ENCODE results near the gene MGAT4D. TPM values are rescaled to one million over a fixed set of nuclear protein-coding genes. Genes with fewer than 3 reads are reported as not detected.
"Not testable (repeated sequence)": the region's sequence is repeated elsewhere in the genome, so short reads cannot be mapped to it uniquely, and the experiment has no call there.

MGAT4D gene
- total RNA-seq (2014; rRNA removed; shearing (Covaris generic)) = not detected in 2 replicates

DNA sequence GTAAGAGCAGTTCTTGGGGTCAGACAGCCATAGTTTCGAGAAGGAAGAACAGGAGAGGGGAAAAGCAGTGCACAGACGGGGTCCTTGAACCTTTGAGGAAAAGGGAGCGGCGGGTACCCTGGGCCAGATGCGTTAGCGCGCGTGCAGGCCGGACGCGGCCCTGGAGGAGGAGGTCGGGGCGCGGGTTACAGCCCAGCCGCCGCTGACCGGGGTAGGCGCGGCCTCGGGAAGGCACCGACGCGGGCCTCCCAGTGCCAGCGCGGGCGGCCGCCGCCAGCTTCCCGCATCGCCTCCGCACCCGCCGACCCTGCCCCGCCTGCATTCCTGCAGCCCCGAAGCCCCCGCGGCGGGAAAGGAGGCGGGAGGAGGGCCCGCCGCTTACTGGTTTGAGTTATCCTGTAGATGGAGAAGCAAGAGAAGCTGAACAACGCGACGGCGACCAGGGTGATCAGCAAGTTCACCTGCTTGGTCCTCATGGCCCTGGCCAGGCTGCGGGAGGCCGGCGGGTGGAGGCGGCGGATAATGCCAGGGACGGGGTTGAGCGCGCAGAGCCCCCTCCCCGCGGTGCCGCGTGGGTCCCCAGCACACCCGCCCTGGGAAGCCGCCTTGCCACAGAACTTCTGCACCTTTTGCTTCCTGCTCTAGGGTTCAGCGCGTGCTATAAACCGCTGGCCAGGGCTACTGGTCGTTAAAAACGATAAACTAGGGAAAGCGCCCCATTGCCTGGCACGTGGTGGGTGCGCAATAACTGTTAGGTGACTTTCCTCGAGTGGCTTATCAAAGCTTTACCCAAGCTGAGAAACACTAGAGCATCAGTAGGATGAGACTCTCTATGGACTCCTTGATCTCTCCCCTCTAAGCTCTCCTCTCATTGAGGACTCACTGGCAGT is at the start of gene MGAT4D:
TSS of gene MGAT4D (minus strand) at position 547 of the 890 bp plus-strand sequence. CDS start at position 476, 71 bp downstream.
- Histone ChIP-seq H3K9me3 (replicated peaks) (no peaks in the 10 kb centered on the region), H3K27me3 (no peaks in the 10 kb centered on the region), H3K4me3 (no peak within 1 kb of the TSS)

DNA sequence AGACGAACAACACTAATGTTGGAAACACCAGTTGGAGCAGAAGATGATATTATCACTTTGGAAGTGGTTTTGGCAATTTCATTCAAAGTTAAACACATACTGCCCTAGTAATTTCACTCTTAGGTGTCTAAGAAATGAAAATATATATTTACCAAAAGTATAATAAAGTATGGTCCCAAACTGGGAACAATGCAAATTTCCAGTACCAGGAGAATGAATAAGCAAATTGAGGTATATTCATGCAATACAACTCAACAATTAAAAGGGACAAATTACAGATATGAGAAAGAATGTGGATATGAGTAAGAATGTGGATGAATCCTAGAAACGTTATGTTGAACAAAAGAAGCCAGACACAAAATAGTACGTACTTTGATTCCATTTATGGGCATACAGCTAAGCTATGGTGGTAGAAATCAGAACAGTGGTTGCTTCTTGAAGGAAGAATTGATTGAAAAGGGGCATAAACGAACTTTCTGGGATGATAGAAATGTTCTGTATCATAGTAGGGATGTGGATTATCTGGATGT is 35.9 kb upstream of the MGAT4D start:
- no peak for DNase-seq
- no peak overlapping the region for H3K27ac ChIP-seq

More for the DNA sequence above, at the start of gene MGAT4D:
- DNase-seq = no peak
- no peaks in the 10 kb centered on the region for H3K36me3 ChIP-seq
- no peak within 1 kb of the TSS for H3K27ac ChIP-seq
- H3K4me1 ChIP-seq = no peaks in the 10 kb centered on the region

DNA sequence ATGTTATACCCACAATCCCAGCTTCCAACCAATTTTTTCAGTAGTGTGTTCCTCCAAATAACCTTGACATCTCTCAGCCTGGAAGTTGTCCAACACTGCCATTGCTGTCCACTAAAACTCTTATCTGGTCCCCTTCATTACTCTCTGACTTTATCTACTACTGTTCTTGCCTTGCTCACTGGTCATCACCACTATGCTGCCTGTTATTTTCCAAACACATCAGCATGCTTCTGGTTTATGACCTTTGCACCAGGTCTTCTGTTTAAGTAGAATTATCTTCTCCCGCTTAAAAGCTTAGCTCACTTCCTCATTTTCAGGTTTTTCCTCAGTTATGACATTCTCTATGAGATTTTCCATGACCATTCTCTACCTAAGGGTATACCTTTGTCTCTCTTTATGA is 31.3 kb upstream of the MGAT4D start:
- no peaks in the 10 kb centered on the region for H3K27me3 ChIP-seq
- no peaks in the 10 kb centered on the region for H3K4me1 ChIP-seq
- DNase-seq = no peak
- peaks cover 6% of the 10 kb centered on the region for H3K36me3 ChIP-seq
- H3K4me3 ChIP-seq = no peak overlapping the region
- H3K9me3 ChIP-seq (replicated peaks) = no peaks in the 10 kb centered on the region
- H3K27ac ChIP-seq = no peak overlapping the region

More for the DNA sequence above, 35.9 kb upstream of the MGAT4D start:
- H3K4me1 ChIP-seq = no peaks in the 10 kb centered on the region
- H3K9me3 ChIP-seq (replicated peaks) = no peaks in the 10 kb centered on the region
- H3K4me3 ChIP-seq = no peak overlapping the region
- H3K27me3 ChIP-seq = no peaks in the 10 kb centered on the region
- peaks cover 2% of the 10 kb centered on the region; the same call in 1 of the 2 replicates for H3K36me3 ChIP-seq

DNA sequence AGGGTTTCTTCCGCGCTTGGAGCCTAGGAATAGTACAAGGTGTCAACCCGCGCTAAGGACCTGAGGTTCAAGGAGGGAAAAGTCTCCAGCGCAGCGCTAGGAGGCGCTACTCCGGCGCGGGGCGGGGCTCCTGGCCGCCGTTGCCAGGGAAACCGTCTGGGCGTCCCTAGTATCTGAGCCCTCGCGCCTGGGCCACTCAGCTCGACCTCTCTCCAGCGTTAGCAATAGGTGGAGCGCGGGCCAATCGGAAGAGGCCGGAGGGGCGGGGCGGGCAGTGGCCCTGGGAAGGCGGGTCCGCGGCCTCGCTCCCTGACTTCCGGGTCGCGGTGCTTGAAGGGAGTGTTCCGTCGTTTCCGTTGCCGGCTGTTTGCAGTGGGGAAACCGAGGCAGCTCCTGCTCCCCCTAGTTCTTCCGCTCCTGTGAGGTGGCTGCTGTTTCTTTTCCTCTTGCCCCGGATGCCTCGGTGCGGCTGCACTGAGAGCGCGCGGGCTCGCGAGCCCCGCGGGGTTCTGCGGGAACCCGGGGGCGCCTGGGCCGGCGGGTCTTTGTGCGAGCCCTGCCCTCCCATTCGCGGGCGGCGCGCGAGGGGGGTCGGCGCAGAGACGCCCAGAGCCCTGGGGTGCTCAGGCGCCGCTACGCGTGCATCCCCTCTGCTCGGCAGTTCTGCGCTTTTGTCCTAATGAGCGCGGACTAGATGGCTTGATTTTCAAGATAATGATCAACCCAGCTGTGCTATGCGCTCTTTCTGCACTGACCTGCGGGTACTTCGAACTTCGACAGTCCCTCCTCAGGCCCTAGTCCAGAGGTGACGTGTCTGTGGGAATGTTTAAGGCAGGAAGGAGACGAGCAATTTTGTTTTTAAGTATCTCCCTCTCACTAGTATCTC is 26.0 kb upstream of the MGAT4D start, which contains the start of gene ELMOD2:
TSS of gene ELMOD2 (plus strand) at position 312 of the 886 bp plus-strand sequence. CDS start 1,261 bp downstream, outside the sequence.
- H3K4me3 ChIP-seq = peak within 1 kb of the TSS; percentile 78
- peak within 1 kb of the TSS; percentile 87 for H3K27ac ChIP-seq
- H3K27me3 ChIP-seq = no peaks in the 10 kb centered on the region
- H3K4me1 ChIP-seq = no peaks in the 10 kb centered on the region
- DNase-seq = peak; percentile 97 to 98
- no peaks in the 10 kb centered on the region for H3K9me3 ChIP-seq (replicated peaks)
- H3K36me3 ChIP-seq = peaks cover 6% of the 10 kb centered on the region

DNA sequence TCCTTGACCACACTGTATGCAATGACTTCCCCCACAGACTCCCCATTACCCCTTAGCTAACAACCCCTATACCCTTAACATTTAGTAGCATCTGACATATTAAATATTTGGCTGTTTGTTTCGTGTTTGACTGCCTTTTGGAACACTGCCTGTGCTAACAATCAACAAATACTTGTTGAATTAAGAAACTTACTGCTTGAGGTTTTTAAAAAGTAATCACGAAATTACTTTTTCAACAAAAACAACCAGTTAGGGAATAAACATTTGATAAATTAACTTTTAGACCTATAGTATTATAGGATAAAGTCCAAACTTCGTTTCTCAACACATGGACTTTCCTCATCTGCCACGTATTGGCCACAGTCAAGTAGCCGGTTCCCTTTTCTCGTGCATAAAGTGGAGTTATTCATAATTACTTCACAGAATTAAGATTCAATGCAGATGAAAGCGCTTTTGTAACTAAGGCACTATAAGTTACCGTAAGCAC is 25.3 kb upstream of the MGAT4D start:
- Histone ChIP-seq H3K36me3 (peaks cover 6% of the 10 kb centered on the region), H3K4me3 (peak overlapping the region; percentile 78), H3K27me3 (no peaks in the 10 kb centered on the region), H3K9me3 (replicated peaks) (no peaks in the 10 kb centered on the region), H3K27ac (no peak overlapping the region), H3K4me1 (no peaks in the 10 kb centered on the region)
- no peak for DNase-seq

DNA sequence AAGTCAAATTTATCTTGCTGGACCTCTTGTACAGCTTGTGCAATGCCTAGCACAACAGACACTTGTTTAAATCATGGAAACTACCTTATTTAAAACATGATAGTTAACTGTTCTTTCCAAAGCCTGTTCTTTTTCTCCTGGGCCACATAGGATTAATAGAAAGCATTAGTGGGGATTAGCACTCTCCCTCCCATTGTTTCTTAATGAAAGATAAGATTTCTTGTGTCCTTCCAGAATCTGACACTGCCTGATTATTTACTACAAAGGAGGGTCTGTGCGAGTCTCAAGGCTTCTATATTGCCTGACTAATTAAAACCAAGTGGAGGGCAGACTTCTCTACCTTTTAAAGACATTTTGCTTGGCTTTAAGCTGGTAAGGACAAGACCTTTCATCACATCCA is 17.3 kb upstream of the MGAT4D start:
- H3K9me3 ChIP-seq (replicated peaks) = no peaks in the 10 kb centered on the region

DNA sequence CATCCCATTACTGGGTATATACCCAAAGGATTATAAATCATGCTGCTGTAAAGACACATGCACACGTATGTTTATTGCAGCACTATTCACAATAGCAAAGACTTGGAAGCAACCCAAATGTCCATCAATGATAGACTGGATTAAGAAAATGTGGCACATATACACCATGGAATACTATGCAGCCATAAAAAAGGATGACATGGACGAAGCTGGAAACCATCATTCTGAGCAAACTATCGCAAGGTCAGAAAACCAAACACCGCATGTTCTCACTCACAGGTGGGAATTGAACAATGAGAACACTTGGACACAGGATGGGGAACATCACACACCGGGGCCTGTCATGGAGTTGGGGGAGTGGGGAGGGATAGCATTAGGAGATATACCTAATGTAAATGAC is 15.7 kb upstream of the MGAT4D start:
- H3K4me1 ChIP-seq; H3K4me3 ChIP-seq; H3K9me3 ChIP-seq (replicated peaks); H3K36me3 ChIP-seq; DNase-seq; H3K27me3 ChIP-seq; H3K27ac ChIP-seq: not testable (repeated sequence)

More for the DNA sequence above, 17.3 kb upstream of the MGAT4D start:
- Histone ChIP-seq H3K36me3 (no peaks in the 10 kb centered on the region), H3K27me3 (no peaks in the 10 kb centered on the region), H3K27ac (no peak overlapping the region), H3K4me3 (no peak overlapping the region), H3K4me1 (no peaks in the 10 kb centered on the region)
- DNase-seq = no peak

DNA sequence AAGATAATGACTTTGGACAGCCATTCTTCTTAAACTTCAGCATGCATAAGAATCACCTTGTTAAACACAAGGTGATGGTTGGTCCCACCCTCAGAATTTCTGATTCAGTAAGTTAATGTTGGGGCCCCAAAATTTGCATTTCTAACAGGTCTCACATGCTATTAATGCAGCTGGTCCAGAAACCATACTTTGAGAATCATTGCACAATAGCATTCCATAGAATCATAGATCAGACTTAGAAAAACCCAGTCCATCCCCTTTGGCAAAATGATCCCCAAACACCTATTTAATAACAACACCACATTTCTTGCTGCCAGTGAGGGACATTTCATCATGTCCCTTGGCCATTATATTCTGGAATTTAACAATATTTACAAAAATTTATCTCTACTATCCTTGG is 6.2 kb upstream of the MGAT4D start:
- no peaks in the 10 kb centered on the region for H3K36me3 ChIP-seq

DNA sequence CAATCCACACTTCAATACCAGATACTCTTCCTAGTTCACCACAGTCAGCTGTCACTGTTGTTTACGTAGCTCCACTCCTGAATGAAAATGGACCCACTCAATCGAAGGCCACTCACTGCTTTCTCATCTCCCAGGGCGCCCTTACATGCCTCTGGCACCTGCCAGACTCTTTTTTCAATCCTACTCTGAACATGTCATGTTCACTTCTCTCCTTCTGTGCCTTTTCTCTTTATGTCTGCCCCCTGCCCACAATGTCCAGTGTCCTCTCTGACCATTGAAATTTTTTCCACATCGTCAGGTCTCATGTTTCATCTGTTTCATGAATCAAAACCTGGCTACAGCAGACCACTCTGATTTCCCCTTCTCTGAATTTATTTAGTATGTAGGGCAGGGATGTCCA is 1.3 kb upstream of the MGAT4D start:
- no peak for DNase-seq
- Histone ChIP-seq H3K4me1 (no peaks in the 10 kb centered on the region), H3K4me3 (no peak overlapping the region), H3K9me3 (replicated peaks) (no peaks in the 10 kb centered on the region), H3K27ac (no peak overlapping the region), H3K27me3 (no peaks in the 10 kb centered on the region), H3K36me3 (no peaks in the 10 kb centered on the region)

More for the DNA sequence above, 6.2 kb upstream of the MGAT4D start:
- Histone ChIP-seq H3K27ac (no peak overlapping the region), H3K27me3 (no peaks in the 10 kb centered on the region), H3K9me3 (replicated peaks) (no peaks in the 10 kb centered on the region), H3K4me3 (no peak overlapping the region), H3K4me1 (no peaks in the 10 kb centered on the region)
- DNase-seq = no peak

DNA sequence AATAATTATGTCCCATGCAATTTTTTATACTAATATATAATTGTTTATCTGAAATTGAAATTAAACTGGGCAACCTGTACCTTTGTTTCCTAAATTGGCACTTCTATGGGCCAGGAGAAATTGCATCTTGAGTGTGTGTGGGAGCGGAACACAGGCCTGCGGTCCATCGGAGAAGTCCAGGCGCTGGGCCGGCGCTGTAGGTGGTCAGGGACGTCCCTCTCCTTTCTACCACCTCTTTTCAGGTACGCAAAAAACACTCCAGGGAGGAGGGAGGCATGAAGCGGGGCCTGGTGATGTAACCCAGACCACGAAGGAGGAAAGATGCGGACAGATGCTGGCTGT is 717 bp downstream of the MGAT4D start:
- no peaks in the 10 kb centered on the region for H3K27me3 ChIP-seq
- H3K4me1 ChIP-seq = no peaks in the 10 kb centered on the region
- H3K9me3 ChIP-seq (replicated peaks) = no peaks in the 10 kb centered on the region
- DNase-seq = no peak
- H3K36me3 ChIP-seq = no peaks in the 10 kb centered on the region
- no peak overlapping the region for H3K4me3 ChIP-seq
- H3K27ac ChIP-seq = no peak overlapping the region

DNA sequence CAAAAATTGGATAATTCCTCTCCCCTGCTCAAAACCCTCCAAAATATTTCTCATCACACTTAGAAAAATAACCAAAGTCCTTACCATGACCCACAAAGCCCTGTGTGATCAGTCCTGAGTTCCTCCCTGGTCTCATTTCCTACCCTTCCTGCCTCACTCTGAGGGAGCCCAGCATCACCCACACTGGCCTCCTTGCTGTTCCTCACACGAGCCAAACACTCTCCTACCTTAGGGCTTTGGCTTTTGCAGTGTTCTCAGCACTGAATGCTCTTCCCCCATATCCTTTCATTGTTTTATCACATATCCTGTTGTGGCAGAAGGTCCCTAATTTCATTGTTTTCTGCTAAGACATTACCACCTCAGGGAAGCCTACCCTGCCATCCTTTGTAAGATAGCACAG is 12.2 kb downstream of the MGAT4D start:
- Histone ChIP-seq H3K9me3 (replicated peaks) (no peaks in the 10 kb centered on the region), H3K27me3 (no peaks in the 10 kb centered on the region), H3K4me3 (no peak overlapping the region), H3K36me3 (no peaks in the 10 kb centered on the region), H3K4me1 (no peaks in the 10 kb centered on the region), H3K27ac (no peak overlapping the region)
- DNase-seq = no peak

DNA sequence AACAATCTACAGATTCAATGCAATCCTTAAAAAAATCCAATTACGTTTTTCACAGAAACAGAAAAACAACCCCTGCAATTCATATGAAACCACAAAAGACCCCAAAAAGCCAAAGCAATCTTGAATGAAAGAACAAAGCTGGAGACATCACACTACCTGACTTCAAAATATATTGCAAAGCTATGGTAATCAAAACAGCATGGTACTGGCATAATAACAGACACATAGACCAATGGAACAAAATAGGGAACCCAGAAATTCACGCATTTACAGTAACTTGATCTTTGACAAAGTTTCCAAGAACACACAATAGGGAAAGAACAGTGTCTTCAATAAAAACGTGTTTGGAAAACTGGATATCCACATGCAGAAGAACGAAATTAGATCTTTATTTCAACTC is 14.6 kb downstream of the MGAT4D start:
- Histone ChIP-seq H3K27ac (no peak overlapping the region), H3K4me3 (no peak overlapping the region), H3K36me3 (no peaks in the 10 kb centered on the region), H3K4me1 (no peaks in the 10 kb centered on the region), H3K9me3 (replicated peaks) (no peaks in the 10 kb centered on the region), H3K27me3 (no peaks in the 10 kb centered on the region)
- no peak for DNase-seq

DNA sequence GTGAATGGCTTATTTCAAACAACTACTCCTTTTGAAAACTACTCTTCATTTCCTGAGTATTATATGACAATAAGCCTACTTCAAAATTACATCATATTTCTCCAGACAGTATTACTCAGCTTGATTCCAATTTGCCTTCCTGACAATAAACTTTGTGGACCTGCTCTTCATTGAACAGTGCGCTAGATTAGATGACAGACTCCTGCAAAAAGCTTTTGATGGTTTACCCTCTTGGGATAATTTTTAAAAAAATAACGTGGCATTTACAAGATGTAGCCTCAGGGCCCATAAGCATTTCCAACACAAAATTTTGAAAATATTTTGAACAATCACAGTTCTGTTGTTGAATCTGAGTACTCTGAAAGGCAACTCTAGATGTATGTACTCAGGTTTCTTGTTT is 25.9 kb downstream of the MGAT4D start:
- no peak for DNase-seq
- Histone ChIP-seq H3K4me3 (no peak overlapping the region), H3K27ac (no peak overlapping the region)

DNA sequence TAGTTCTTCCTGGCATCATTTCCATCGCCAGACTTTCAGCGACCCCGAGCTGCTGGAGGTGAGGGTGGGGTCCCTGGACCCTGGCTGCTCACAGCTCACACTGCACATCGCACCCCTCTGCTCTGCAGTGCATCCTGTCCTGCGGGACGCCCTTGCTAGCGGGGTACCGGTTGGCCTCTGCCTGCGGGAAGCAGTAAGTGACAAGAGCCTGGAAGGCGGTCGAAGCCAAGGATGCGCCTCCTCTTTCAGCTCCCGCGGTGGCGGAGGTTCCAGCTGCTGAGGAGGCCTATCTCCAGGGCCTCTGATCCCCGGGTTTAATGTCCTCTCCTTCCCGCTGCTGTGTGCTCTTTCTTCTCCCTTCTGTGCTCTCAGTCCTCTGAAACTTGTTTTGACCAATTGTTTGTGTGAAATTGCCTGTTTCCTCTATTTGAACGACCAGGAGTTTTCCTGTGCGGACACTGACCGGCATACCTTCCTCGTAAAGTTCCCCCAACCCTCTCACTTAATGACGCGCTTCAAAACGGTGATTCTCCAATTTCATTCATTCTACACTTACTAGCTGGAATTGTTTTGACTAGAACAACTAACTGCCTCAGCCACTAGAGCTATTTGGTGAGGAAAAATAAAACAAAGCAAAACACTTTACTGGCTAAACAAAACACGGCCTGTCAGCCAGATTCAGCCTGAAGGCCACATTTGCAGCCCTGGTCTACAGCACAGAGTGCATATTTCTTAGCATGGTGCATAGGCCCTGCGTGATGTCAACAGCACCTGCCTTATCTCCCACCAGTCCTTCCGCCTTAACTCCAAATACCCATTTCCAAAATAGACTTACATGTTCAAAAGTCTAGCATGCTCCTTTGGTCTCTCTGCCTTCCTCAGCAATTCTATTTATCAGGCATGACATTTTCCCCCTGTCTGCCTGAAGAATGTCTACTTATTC is 28.0 kb downstream of the MGAT4D start:
- no peak overlapping the region for H3K4me3 ChIP-seq
- H3K27ac ChIP-seq = no peak overlapping the region
- H3K9me3 ChIP-seq (replicated peaks) = no peaks in the 10 kb centered on the region
- no peaks in the 10 kb centered on the region for H3K4me1 ChIP-seq
- no peak for DNase-seq
- H3K27me3 ChIP-seq = no peaks in the 10 kb centered on the region
- H3K36me3 ChIP-seq = no peaks in the 10 kb centered on the region

More for the DNA sequence above, 25.9 kb downstream of the MGAT4D start:
- H3K36me3 ChIP-seq = no peaks in the 10 kb centered on the region
- no peaks in the 10 kb centered on the region for H3K9me3 ChIP-seq (replicated peaks)
- no peaks in the 10 kb centered on the region for H3K4me1 ChIP-seq
- H3K27me3 ChIP-seq = no peaks in the 10 kb centered on the region

Data from SJCRH30 (cell line).